ENCODE measurements around the gene SRP68.

SRP68 gene

DNA sequence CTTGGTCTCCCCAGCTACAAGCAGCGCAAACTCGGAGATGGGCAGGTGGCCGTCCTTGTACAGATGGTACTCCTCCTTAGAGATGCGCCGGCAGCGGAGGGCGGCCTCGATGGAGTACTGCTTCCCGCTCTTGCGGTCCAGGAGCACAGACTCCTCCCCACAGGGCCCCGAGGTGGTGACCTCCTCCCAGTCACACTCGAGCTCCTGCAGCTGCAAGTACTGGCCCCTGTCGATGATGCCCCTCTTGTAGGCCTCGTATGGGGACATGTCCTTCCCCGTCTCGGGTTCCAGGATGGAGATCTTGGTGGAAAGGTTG lies 64.5 kb downstream of the SRP68 start:
- no peaks in the 10 kb centered on the region for H4K20me1 ChIP-seq (ENCODE audit: insufficient read depth, low read length, poor library complexity, severe bottlenecking)
- 0 out of 2 replicates have a peak, but pooled peaks cover 6% of the 10 kb centered on the region for H3K36me3 ChIP-seq (ENCODE audit: insufficient read depth, low read length)
- no peaks in the 10 kb centered on the region for H3K27me3 ChIP-seq (ENCODE audit: insufficient read depth, low read length, poor library complexity, severe bottlenecking)
- H3K9me3 ChIP-seq (ENCODE audit: insufficient read depth, low read depth, low read length): no peaks in the 10 kb centered on the region
- no peaks in the 10 kb centered on the region for H3F3A ChIP-seq (ENCODE audit: low read depth)
- no peak overlapping the region for H3K9ac ChIP-seq (ENCODE audit: low read depth, low read length, poor library complexity, severe bottlenecking)
- no peaks in the 10 kb centered on the region for H3K9me2 ChIP-seq (replicated peaks; ENCODE audit: low read depth, low read length)
- no peak for TF ChIP-seq EZH2phosphoT487 (IDR thresholded peaks at IDR 0.05; ENCODE audit: borderline replicate concordance)
- H3K4me3 ChIP-seq (ENCODE audit: low read length, poor library complexity, severe bottlenecking): no peak overlapping the region
- no peak overlapping the region for H3K4me2 ChIP-seq (ENCODE audit: low read depth, low read length, poor library complexity, severe bottlenecking)
- no peak overlapping the region for H2AFZ ChIP-seq (ENCODE audit: low read length)
- H3K4me1 ChIP-seq (ENCODE audit: insufficient read depth, low read length, poor library complexity, severe bottlenecking): peaks cover 11% of the 10 kb centered on the region
- no peaks in the 10 kb centered on the region for H3K79me2 ChIP-seq (ENCODE audit: insufficient read depth, low read length)

DNA sequence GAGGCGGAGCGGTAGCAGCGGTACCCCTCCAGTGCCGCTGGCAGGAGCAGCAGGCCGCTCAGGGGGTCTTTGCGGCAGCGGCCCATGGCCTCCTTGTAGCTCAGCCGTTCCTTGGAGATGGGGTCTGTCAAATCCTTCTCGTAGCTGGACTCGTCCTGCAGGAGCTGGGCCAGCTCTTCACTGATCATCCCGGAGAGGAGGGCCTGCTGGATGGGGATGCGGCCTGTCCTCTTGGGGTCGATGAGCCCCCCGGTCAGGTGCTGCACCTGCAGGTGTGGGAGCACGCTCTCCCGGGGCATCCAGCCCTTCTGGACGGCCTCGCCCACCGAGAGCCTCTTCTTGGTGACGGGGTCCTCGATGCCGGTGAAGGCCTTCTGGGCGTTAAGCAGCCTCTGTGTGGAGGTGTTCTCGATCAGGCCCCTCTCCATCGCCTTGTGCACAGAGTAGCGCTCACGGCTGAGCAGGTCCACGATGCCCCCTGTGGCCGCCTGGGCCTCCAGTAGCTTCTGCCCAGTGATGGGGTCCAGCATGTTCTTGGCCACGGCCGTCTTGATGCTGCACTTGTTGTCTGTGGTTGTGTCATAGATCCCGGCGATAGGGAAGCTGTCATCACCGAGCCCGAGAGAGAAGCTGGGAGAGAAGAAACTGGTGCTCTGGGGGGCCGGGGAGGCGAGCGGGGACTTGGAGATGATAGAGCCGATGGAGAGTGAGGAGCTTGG lies 65.0 kb downstream of the SRP68 start:
- no peak overlapping the region for H3K4me3 ChIP-seq (ENCODE audit: low read length, poor library complexity, severe bottlenecking)
- no peak overlapping the region for H3K4me2 ChIP-seq (ENCODE audit: low read depth, low read length, poor library complexity, severe bottlenecking)
- no peaks in the 10 kb centered on the region for H3F3A ChIP-seq (ENCODE audit: low read depth)
- no peaks in the 10 kb centered on the region for H3K27me3 ChIP-seq (ENCODE audit: insufficient read depth, low read length, poor library complexity, severe bottlenecking)
- H2AFZ ChIP-seq (ENCODE audit: low read length): no peak overlapping the region
- peaks cover 6% of the 10 kb centered on the region; the same call in 1 of the 2 replicates for H3K36me3 ChIP-seq (ENCODE audit: insufficient read depth, low read length)
- no peaks in the 10 kb centered on the region for H3K9me3 ChIP-seq (ENCODE audit: insufficient read depth, low read depth, low read length)
- peaks cover 11% of the 10 kb centered on the region for H3K4me1 ChIP-seq (ENCODE audit: insufficient read depth, low read length, poor library complexity, severe bottlenecking)
- H3K9me2 ChIP-seq (replicated peaks; ENCODE audit: low read depth, low read length): no peaks in the 10 kb centered on the region
- no peaks in the 10 kb centered on the region for H3K79me2 ChIP-seq (ENCODE audit: insufficient read depth, low read length)
- H4K20me1 ChIP-seq (ENCODE audit: insufficient read depth, low read length, poor library complexity, severe bottlenecking): no peaks in the 10 kb centered on the region
- H3K9ac ChIP-seq (ENCODE audit: low read depth, low read length, poor library complexity, severe bottlenecking): no peak overlapping the region
- TF ChIP-seq EZH2phosphoT487 (IDR thresholded peaks at IDR 0.05; ENCODE audit: borderline replicate concordance): no peak
- TF ChIP-seq, protein P1, sequence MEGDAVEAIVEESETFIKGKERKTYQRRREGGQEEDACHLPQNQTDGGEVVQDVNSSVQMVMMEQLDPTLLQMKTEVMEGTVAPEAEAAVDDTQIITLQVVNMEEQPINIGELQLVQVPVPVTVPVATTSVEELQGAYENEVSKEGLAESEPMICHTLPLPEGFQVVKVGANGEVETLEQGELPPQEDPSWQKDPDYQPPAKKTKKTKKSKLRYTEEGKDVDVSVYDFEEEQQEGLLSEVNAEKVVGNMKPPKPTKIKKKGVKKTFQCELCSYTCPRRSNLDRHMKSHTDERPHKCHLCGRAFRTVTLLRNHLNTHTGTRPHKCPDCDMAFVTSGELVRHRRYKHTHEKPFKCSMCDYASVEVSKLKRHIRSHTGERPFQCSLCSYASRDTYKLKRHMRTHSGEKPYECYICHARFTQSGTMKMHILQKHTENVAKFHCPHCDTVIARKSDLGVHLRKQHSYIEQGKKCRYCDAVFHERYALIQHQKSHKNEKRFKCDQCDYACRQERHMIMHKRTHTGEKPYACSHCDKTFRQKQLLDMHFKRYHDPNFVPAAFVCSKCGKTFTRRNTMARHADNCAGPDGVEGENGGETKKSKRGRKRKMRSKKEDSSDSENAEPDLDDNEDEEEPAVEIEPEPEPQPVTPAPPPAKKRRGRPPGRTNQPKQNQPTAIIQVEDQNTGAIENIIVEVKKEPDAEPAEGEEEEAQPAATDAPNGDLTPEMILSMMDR (conservative IDR thresholded peaks at IDR 0.05; ENCODE audit: low read length): no peak

- Histone ChIP-seq H2AFZ (ENCODE audit: low read length) (peak overlapping the region; percentile 69; the same call in 1 of the 2 replicates), H3K9ac (ENCODE audit: low read depth, low read length, poor library complexity, severe bottlenecking) (peak overlapping the region; percentile 63), H3K27me3 (ENCODE audit: insufficient read depth, low read length, poor library complexity, severe bottlenecking) (no peaks in the 10 kb centered on the region), H3K4me2 (ENCODE audit: low read depth, low read length, poor library complexity, severe bottlenecking) (peak overlapping the region; percentile 1), H3K36me3 (ENCODE audit: insufficient read depth, low read length) (peaks cover 13% of the 10 kb centered on the region; the same call in 1 of the 2 replicates), H3F3A (ENCODE audit: low read depth) (no peaks in the 10 kb centered on the region), H3K4me1 (ENCODE audit: insufficient read depth, low read length, poor library complexity, severe bottlenecking) (peaks cover 11% of the 10 kb centered on the region), H3K9me2 (replicated peaks; ENCODE audit: low read depth, low read length) (no peaks in the 10 kb centered on the region), H3K9me3 (ENCODE audit: insufficient read depth, low read depth, low read length) (no peaks in the 10 kb centered on the region), H3K79me2 (ENCODE audit: insufficient read depth, low read length) (no peaks in the 10 kb centered on the region), H3K4me3 (ENCODE audit: low read length, poor library complexity, severe bottlenecking) (no peak overlapping the region), H4K20me1 (ENCODE audit: insufficient read depth, low read length, poor library complexity, severe bottlenecking) (no peaks in the 10 kb centered on the region)
- no peak for TF ChIP-seq EZH2phosphoT487 (IDR thresholded peaks at IDR 0.05; ENCODE audit: borderline replicate concordance)
- TF ChIP-seq, protein P1 (conservative IDR thresholded peaks at IDR 0.05; ENCODE audit: low read length): peak; percentile 91
Observed at GRCh38 chr17:76005263-76006149, 66.8 kb downstream of the SRP68 start.
